Measurements from ENCODE around the gene PPP1R2.

DNA sequence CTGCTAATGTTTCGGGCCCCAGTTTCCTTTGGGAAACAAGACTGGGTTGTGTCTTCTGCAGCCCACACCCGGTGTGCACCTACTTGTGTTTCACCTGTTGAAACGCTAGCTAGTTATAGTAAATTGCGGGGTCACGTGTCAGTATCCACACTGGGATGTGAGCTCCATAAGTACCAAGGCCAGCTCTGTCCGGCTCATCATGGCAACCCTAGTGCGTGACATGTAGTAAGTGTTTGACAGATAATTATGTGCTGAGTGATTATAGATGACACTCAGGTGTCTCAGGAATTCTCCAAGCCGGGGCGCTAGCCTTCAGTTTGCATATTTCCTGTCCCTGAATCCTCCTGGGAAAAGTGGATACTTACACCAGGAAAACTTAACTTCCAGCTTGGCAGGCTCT lies 27.8 kb upstream of the PPP1R2 start:
- TF ChIP-seq CTCF (IDR thresholded peaks at IDR 0.05; ENCODE audit: low read depth, low read length, poor library complexity, severe bottlenecking) (no peak), EZH2phosphoT487 (IDR thresholded peaks at IDR 0.05; ENCODE audit: borderline replicate concordance, low read length) (no peak)
